ENCODE measurements around the gene TNS1.

The TNS1 gene

DNA sequence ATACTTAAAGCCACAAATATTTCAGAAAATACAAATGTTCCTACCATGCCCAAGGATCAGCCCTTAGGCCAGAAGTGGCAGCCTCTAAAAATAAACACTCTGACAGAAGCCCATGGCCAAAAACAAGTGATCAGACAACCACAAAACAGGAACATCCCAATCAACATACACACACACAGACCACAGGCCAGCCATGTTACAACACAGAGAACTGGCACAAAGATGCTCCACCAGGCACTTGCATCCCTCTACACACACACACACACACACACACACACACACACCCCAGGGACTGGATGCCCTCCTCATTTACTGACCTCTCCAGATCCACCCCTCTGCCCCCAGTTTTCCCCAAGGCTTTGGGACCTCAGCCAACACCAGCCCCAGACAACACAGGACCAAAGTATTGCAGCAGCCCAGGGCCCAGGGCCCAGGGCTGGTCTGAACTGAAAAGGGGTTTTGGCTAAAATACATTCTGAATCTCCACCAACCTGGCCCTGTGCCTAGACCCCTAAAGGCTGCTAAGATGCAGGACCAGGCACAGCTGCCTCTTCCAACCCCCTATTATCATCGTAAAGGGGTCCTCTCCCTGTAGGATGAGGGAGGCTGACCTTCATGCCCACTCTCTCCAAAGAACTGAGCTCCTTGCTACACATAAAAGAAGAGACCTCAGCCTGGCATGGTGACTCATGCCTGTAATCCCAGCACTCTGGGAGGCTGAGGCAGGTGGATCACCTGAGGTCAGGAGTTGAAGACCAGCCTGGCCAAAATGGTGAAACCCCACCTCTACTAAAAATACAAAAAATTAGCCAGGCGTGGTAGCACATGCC is 151.4 kb downstream of the TNS1 start:
- no peak for DNase-seq (ENCODE audit: low spot score)

DNA sequence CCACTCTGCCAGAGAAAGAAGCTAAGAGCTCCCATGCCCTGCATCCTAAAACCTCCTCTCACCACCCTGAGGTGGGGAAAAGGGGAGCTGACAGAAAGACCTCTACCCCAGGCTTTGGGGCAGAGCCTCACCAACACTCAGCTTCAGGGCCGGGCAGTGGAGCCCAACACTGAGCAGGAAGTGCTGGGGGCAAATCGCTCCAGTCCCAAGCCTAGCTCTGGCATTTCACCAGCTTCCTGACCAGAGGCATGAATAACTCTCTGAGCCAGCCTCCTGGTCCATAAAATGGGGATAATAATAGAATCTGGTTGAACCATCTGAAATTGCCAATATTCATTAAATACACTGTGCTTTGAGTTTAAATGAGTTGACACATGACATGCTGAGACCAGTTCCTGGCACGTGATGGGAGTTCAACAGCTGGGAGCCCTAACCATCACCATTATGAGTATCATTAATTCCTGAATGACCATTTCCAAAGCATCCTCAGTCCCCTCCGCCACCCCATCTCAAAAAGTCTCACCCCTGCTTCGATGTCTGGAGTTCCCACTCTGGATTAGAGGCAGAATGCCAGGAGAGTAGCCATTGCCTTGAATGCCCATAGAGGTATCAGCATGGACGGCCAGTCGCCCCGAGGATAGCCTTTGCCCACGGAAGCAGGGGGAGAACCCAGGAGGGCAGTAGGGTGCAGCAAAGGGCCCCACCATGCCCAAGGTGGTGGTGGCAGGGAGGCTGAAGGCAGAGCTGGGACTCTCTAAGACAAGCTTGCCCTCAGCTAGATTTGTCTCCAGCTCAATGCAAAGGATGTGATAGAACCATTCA is 153.4 kb downstream of the TNS1 start:
- DNase-seq (ENCODE audit: low spot score), result no peak

DNA sequence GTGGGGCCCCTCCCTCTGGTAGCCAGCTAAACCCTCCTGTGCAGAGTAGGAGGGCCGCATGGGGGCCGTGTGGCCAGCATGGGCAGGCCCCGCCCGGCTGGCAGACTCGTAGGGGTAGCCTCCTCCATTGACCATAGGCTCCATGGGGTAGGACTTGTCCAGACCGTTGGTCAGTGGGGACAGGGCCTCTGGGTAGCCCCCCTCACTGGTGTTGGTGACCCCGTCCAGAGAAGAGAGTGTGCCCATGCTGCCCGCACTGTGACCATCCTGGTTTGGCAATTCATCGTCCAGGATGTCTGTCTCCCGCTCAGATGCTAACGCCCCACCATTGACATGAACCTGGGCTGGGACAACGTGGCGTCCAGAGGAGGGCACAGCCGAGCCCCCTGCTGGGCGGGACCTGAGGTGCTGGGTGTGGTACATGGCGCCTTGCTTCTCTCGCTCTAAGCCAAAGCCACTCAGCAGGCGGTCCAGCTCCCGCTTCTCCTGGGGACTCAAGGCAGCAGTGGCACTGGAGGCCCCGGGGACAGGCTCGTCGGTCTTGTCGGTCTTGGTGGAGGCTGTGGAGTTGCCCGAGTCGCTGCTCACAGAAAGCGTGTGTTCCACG is 154.3 kb downstream of the TNS1 start:
- no peak for DNase-seq (ENCODE audit: low spot score)

DNA sequence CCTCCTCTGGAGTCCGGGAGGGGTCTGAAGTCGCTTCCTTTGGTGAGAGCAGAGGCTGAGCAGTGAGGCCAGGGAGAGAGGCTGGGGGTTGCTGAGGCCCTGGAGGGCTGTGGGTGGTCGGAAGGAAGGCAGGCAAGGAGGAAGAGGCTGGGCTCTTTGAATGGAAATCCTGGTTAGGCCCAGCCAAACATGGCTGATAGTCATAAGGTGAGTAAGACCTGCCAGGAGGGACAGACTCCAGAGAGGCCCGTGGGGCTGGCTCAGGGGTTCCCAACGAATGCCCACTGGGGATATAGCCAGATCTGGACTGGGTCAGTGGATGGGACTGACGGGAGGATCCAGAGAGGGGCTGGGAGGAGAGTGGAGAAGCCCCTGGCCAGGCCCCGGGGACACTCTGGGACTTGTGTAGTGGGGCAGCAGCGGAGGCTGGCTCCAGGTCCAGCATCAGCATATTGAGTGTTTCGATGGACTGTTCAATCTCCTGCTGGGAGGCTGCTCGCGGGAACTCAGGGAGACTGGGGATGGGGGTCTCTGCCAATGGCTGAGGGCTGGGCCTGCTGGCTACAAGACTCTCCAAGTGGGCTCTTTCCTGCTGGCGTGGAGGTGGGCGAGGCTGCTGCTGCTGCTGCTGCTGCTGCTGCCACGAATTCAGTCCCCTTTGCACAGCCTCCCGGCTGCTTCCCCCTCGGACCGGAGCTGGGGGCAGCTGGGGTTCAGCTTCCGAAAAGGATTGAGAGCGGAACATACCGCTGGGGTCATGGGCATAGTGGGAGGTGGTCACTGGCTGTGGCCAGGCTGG is 155.0 kb downstream of the TNS1 start:
- DNase-seq (ENCODE audit: low spot score), result no peak

GRCh38 chr2:217847115-217847514 is 155.7 kb downstream of the TNS1 start:
- DNase-seq (ENCODE audit: low spot score), result no peak

DNA sequence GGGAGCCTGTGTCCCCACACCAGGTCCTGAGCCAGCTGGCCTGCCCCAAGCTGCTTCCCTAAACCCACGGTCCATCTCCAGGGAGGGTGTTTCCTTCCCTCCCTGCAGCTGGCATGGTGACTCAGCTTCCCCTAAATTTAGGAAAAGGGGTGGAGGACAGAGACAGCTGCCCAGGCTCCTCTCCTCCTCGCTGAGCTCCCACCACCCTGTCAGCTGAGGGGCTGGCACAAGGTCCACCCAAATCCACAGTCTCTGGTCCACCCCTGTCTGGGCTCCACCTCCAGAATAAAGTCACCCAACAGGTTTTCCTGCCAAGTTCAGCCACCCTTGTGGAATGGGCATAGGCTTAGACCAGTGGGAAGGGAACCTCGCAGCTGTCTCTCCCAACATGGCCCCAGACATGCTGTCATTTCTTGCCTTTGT is 156.5 kb downstream of the TNS1 start:
- no peak for DNase-seq (ENCODE audit: low spot score)

DNA sequence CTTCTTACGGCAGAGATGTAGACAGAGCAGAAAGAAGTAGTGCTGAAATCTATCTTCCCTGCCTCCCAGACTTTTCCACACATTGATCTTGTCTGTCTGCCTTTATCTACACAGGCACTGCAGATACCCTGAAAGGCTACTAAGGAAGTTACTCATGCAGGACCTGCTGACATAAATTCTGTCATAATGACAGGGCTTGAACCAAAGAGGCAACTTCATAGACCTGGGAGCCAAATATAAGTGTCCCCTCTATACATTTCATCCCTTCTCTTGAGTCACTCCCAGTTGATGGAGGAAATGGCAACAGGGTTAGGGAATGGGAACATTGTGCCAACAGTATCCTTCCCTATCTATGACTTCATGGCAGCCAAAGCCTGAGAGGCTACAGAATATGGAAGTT is 157.5 kb downstream of the TNS1 start:
- no peak for DNase-seq (ENCODE audit: low spot score)

DNA sequence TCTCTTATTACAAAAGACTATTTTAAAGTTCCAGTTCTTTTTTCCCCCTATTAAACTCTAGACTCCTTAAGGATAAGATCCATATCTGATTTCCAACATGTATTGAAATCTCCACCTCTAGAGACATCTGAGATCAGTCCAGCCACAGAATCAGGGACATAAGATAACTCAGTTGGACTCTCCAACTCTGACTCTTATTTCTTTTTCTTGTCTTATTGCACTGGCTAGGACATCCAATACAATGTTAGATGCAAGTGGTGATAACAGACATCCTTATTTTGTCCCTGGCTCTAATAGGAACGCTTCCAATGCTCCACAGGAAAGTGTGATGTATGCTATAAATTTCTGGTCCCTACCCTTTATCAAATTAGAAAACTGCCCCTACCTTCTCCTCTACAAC is 158.1 kb downstream of the TNS1 start:
- DNase-seq (ENCODE audit: low spot score), result no peak

GRCh38 chr2:217843324-217843723 is 159.5 kb downstream of the TNS1 start:
- no peak for DNase-seq (ENCODE audit: low spot score)

GRCh38 chr2:217842017-217842416 is 160.8 kb downstream of the TNS1 start:
- DNase-seq (ENCODE audit: low spot score), result no peak

- no peak for DNase-seq (ENCODE audit: low spot score)
Measured at GRCh38 chr2:217840522-217840921, 162.3 kb downstream of the TNS1 start.

- no peak for DNase-seq (ENCODE audit: low spot score)
Measured at GRCh38 chr2:217839750-217840107, 163.1 kb downstream of the TNS1 start.

GRCh38 chr2:217839073-217839749 is 163.6 kb downstream of the TNS1 start:
- DNase-seq (ENCODE audit: low spot score), result no peak

DNA sequence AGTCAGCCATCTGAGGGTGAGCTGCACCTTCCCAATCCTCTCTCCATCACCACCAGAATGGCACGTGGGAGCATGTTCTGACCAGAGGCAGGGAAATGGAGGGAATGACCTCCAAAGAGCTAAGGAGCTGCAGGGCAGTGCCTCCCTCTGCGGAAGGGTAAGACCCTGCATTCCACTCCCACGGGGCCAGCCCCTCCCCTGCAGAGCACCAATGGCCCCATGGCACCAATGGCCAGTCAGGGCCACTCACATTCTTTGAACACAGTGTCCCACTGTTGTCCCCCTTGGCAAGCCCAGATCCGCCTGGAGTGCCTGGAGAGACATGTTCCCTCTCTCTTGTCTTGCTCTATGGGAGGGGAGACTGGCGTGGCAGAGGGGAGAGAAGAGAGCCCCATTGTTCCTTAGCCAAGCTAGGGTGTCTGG is 164.4 kb downstream of the TNS1 start:
- no peak for DNase-seq (ENCODE audit: low spot score)

DNA sequence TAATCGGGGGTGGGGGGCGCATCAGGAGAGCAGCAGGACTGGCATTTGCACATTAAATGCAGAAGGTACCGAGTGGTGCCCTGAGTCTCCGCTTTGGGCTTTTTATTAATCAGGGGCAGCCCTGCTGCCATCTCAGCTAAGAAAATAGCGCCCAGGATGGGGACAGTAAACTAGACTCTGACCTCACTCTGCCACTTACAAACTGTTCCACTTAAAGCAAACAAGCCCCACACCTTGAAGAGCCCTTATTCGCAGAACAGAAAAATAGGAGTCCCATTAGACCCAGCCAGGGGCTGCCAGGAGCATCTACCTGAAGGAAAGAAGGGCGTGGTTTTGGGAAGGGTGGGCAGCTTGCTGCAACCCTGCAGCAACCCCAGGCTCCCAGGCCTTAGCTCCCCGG is 165.3 kb downstream of the TNS1 start:
- no peak for DNase-seq (ENCODE audit: low spot score)

GRCh38 chr2:217836901-217837491 is 165.8 kb downstream of the TNS1 start:
- no peak for DNase-seq (ENCODE audit: low spot score)

- peak; percentile 10 for DNase-seq (ENCODE audit: low spot score)
Measured at GRCh38 chr2:217835931-217836891, 166.6 kb downstream of the TNS1 start.

DNA sequence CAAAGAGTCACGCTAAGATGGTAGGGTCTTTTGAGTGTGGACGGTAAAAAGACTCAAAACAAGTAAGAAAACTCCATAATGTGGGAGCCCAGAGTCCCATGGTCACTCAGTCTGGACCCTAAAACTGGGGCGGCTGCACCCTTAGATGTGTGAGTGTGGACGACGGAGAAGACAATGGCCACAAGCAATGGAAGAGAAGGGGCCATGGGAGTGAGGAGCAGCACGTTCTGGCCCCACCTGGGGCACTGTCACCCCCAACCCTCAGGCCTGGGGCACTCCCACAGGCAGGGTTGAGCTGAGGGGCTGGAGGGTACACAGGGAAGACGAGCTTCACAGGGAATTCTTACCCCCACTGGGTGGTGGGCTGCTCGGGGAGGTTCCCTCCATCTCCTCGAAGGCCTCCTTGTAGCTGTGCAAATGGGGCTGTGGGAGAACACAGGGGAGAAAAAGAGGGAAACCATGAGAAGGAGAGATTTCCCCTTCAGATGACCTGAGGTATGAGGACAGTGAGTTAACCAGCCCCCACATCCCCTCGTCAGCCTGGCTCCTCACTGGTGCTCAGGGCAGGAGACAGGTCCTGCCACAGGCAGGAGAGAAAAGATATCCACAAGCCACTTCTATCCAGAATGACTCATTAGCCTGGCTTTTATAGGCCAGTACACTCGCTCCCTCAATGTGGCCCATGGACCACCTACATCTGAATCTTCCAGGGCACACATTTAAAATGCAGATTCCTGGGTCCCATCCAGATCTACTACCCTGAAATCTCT is 167.9 kb downstream of the TNS1 start:
- no peak for DNase-seq (ENCODE audit: low spot score)

All from SK-N-DZ (cell line).